GM13976 (cell line): ENCODE data around the gene IRGQ.

Source experiments
- DNase-seq: peaks from one replicate; pipeline ENCODE4 v3.0.0; 2012; ENCODE audit warnings: low spot score
- in situ Hi-C: fragments of 300-500 bp; cut with MboI; formaldehyde crosslinking; loops from one replicate; pipeline ENCODE4 v1.12.0; 2022; ENCODE audit warnings: low sequenced_read_pairs, mixed read lengths, inconsistent platforms; ENCODE audit not compliant: unreplicated experiment
- TF ChIP-seq, protein P1 (sequence below): IDR thresholded peaks from 2 replicates; pipeline ENCODE4 v1.5.1; 2012; ENCODE audit warnings: borderline replicate concordance, mild to moderate bottlenecking; ENCODE audit not compliant: insufficient read depth; ENCODE audit errors: extremely low read depth, missing control alignments, control extremely low read depth

The IRGQ gene

DNA sequence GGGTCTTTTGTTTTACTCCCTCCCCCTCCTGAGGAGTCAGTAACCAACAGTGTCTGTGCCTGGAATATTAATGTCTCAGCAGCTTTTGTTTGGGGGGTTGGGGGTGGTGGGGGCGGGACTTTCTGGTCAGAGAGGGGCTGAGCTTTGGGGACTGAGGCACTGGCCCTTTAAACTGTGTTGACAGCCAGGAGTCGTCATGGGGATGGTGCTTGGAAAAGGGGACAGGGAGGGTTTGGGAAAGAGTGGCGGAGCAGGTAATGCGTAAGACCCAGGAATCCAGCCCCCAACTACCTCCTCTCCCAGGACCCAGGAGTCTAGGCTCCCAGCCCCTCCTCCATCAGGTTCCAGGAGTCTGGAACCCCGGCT, 38.6 kb upstream of the IRGQ start:
- in situ Hi-C loops: no loop called here
- DNase-seq: no peak
- TF ChIP-seq, protein P1, sequence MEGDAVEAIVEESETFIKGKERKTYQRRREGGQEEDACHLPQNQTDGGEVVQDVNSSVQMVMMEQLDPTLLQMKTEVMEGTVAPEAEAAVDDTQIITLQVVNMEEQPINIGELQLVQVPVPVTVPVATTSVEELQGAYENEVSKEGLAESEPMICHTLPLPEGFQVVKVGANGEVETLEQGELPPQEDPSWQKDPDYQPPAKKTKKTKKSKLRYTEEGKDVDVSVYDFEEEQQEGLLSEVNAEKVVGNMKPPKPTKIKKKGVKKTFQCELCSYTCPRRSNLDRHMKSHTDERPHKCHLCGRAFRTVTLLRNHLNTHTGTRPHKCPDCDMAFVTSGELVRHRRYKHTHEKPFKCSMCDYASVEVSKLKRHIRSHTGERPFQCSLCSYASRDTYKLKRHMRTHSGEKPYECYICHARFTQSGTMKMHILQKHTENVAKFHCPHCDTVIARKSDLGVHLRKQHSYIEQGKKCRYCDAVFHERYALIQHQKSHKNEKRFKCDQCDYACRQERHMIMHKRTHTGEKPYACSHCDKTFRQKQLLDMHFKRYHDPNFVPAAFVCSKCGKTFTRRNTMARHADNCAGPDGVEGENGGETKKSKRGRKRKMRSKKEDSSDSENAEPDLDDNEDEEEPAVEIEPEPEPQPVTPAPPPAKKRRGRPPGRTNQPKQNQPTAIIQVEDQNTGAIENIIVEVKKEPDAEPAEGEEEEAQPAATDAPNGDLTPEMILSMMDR: no peak

DNA sequence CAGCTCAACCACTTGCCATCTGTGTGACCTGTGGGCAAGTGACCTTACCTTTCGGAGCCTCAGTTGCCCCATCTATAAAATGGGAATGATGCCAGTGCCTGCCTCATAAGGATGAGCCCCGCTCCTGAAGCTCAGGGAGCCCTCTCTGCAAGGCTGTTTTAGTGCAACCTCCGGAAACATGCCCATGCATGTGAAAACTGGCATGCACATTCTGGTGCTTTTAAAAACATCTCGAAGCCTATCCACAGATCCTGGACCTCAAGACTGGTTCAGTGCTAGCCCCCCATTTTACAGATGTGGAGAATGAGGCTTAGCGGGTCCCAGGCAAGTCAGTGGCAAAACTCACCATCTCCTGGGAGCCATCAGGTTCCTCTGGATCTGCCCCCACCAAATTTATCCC, 38.1 kb upstream of the IRGQ start:
- in situ Hi-C loops: no loop called here
- DNase-seq: no peak
- TF ChIP-seq, protein P1: no peak

DNA sequence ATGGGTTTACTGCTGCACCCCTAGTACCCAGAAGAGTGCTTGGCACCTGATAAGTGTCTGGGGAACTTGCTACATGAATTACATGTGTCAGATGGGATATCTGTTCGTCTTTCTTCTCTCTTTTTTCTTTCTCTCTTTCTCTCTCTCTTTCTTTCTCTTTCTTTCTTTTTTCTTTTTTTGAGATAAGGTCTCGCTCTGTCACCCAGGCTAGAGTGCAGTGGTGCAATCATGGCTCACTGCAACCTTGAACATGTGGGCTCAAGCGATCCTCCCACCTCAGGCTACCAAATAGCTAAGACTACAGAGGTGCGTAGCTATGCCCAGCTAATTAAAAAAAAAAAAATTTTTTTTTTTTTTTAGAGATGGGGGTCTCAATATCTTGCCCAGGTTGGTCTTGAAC, 37.6 kb upstream of the IRGQ start:
- in situ Hi-C loops: no loop called here
- DNase-seq: no peak
- TF ChIP-seq, protein P1: no peak

DNA sequence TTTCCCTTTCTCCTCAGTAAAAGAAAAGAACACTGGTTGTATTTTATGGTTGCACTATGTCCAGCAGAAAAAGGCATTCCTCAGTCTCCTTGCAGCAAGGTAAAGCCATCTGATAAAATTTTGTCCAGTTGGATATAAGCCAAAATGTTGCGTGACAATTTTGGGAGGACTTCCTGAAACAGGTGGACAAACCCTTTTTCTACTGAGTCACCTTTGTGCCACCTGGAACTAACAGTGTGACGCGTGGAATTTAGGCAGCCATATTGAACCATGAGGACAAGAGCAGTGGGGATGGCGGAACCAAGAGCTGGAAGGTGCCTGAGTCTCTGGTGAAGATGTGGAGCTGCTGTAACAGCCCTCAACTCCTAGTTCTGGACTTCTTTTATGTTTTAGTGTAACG, 35.6 kb upstream of the IRGQ start:
- in situ Hi-C loops: no loop called here
- no peak for DNase-seq
- TF ChIP-seq, protein P1: no peak

DNA sequence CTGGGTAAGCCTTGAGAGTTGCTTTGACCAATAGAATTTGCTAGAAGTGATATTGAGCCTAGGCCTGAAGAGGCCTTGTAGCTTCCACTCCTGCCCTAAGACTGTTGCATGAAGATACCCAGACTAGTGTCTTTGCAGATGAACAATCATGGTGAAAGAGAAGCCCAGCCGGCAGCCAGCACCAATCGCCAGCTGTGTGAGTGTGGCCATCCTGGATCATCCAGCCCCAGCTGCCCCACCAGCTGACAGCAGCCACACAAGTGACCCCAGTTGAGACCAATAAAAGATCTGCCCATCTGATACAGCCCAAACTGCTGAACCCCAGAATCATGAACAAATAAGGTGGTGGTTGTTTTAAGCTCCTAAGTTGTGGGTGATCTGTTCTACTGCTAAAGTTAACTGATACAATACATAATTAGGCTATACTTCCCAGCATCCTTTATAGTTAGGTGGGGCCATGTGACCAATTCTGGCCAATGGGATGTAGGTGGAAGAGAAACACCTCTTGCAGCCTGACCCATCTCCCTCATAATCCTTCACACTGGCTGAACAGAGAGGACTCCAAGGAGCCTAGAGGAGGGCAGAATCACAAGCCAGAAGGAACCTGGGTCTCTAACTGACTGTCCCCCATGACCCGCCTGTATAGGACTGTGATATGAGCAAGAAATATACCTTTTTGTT, 32.9 kb upstream of the IRGQ start:
- TF ChIP-seq, protein P1: no peak
- DNase-seq: no peak
- in situ Hi-C loops: no loop called here

DNA sequence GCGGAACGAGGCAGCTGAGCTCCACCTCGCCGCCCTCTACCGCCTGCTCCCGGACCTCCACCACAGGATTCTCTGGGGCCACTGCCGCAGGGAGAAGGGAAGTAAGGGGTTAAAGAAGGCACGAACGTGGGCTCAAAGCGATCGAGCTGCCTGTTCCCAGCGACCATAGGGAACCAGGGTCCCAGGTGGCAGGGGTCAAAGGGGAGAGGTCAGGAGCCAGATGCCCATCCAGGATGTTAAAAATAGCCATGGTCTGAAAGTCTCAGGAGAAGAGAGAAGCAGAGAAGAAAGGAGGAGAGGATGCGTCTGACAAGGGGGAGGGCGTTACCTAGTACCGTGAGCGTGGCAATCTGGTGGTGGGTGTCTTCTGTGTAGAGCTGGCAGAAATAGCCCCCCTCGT, 30.9 kb upstream of the IRGQ start:
- TF ChIP-seq, protein P1: no peak
- in situ Hi-C loops: no loop called here
- no peak for DNase-seq
